ENCODE measurements around the gene TRPC4. TPM values are rescaled to one million over a fixed set of nuclear protein-coding genes. Genes with fewer than 3 reads are reported as not detected.
A peak's percentile ranks its signal among the peaks of the same experiment; 100 is the strongest.

Gene TRPC4
- polyA plus RNA-seq, 1 donor from 2014 or later: 8.8 TPM

- no peaks in the 10 kb centered on the region for H3K9me2 ChIP-seq (ENCODE audit: insufficient read depth, low read length)
- H3K27ac ChIP-seq (ENCODE audit: low read length): no peak overlapping the region
- TF ChIP-seq CTCF (IDR thresholded peaks at IDR 0.05; ENCODE audit: poor library complexity, severe bottlenecking) (no peak), EP300 (conservative IDR thresholded peaks at IDR 0.05; ENCODE audit: poor library complexity, severe bottlenecking) (no peak), TAF1 (IDR thresholded peaks at IDR 0.05; ENCODE audit: low read depth) (no peak), MXI1 (conservative IDR thresholded peaks at IDR 0.05; ENCODE audit: poor library complexity, severe bottlenecking) (no peak), POLR2AphosphoS5 (IDR thresholded peaks at IDR 0.05) (no peak), SMC3 (conservative IDR thresholded peaks at IDR 0.05; ENCODE audit: poor library complexity) (no peak)
- H2AFZ ChIP-seq (ENCODE audit: low read depth, low read length): no peak overlapping the region
- no peaks in the 10 kb centered on the region for H4K20me1 ChIP-seq (ENCODE audit: insufficient read depth)
- no peaks in the 10 kb centered on the region for H3K79me2 ChIP-seq (replicated peaks; ENCODE audit: insufficient read depth, low read length)
- no peaks in the 10 kb centered on the region for H3K36me3 ChIP-seq (ENCODE audit: insufficient read depth, low read length)
- H3K4me2 ChIP-seq (ENCODE audit: low read length): no peak overlapping the region
- no peak overlapping the region for H3K4me3 ChIP-seq (ENCODE audit: low read length)
- no peaks in the 10 kb centered on the region for H3K9me3 ChIP-seq (ENCODE audit: low read length)
- no peak overlapping the region for H3K9ac ChIP-seq (ENCODE audit: low read length)
- no peaks in the 10 kb centered on the region for H3F3A ChIP-seq (ENCODE audit: insufficient read depth, low read length, poor library complexity, severe bottlenecking)
- H3K27me3 ChIP-seq (ENCODE audit: insufficient read depth, low read depth, low read length): no peaks in the 10 kb centered on the region
Observed at GRCh38 chr13:37615276-37615675, 254.3 kb downstream of the TRPC4 start.

GRCh38 chr13:37613638-37614037 is 255.9 kb downstream of the TRPC4 start:
- no peaks in the 10 kb centered on the region for H3K9me2 ChIP-seq (ENCODE audit: insufficient read depth, low read length)
- H3F3A ChIP-seq (ENCODE audit: insufficient read depth, low read length, poor library complexity, severe bottlenecking): no peaks in the 10 kb centered on the region
- no peak overlapping the region for H3K4me3 ChIP-seq (ENCODE audit: low read length)
- H3K4me2 ChIP-seq (ENCODE audit: low read length): peak overlapping the region; percentile 13
- no peaks in the 10 kb centered on the region for H3K36me3 ChIP-seq (ENCODE audit: insufficient read depth, low read length)
- no peak for TF ChIP-seq MXI1 (conservative IDR thresholded peaks at IDR 0.05; ENCODE audit: poor library complexity, severe bottlenecking)
- no peak for TF ChIP-seq REST (IDR thresholded peaks at IDR 0.05; ENCODE audit: borderline replicate concordance)
- no peak for TF ChIP-seq TAF1 (IDR thresholded peaks at IDR 0.05; ENCODE audit: low read depth)
- TF ChIP-seq EZH2 (IDR thresholded peaks at IDR 0.05; ENCODE audit: borderline replicate concordance, insufficient read depth, low read length, poor library complexity, severe bottlenecking): no peak
- no peak overlapping the region for H3K27ac ChIP-seq (ENCODE audit: low read length)
- no peak overlapping the region for H3K9ac ChIP-seq (ENCODE audit: low read length)
- no peaks in the 10 kb centered on the region for H3K27me3 ChIP-seq (ENCODE audit: insufficient read depth, low read depth, low read length)
- no peaks in the 10 kb centered on the region for H4K20me1 ChIP-seq (ENCODE audit: insufficient read depth)
- H2AFZ ChIP-seq (ENCODE audit: low read depth, low read length): no peak overlapping the region
- no peaks in the 10 kb centered on the region for H3K9me3 ChIP-seq (ENCODE audit: low read length)
- H3K79me2 ChIP-seq (replicated peaks; ENCODE audit: insufficient read depth, low read length): no peaks in the 10 kb centered on the region

GRCh38 chr13:37613236-37613635 is 256.3 kb downstream of the TRPC4 start:
- no peak overlapping the region for H2AFZ ChIP-seq (ENCODE audit: low read depth, low read length)
- H3F3A ChIP-seq (ENCODE audit: insufficient read depth, low read length, poor library complexity, severe bottlenecking): no peaks in the 10 kb centered on the region
- H4K20me1 ChIP-seq (ENCODE audit: insufficient read depth): no peaks in the 10 kb centered on the region
- peak overlapping the region; percentile 13 for H3K4me2 ChIP-seq (ENCODE audit: low read length)
- H3K9me2 ChIP-seq (ENCODE audit: insufficient read depth, low read length): no peaks in the 10 kb centered on the region
- H3K4me3 ChIP-seq (ENCODE audit: low read length): no peak overlapping the region
- H3K9me3 ChIP-seq (ENCODE audit: low read length): no peaks in the 10 kb centered on the region
- H3K27ac ChIP-seq (ENCODE audit: low read length): no peak overlapping the region
- H3K79me2 ChIP-seq (replicated peaks; ENCODE audit: insufficient read depth, low read length): no peaks in the 10 kb centered on the region
- no peak overlapping the region for H3K9ac ChIP-seq (ENCODE audit: low read length)
- TF ChIP-seq SMC3 (conservative IDR thresholded peaks at IDR 0.05; ENCODE audit: poor library complexity): no peak
- TF ChIP-seq RAD21 (conservative IDR thresholded peaks at IDR 0.05): no peak
- no peak for TF ChIP-seq CTCF (IDR thresholded peaks at IDR 0.05; ENCODE audit: poor library complexity, severe bottlenecking)
- TF ChIP-seq EP300 (conservative IDR thresholded peaks at IDR 0.05; ENCODE audit: poor library complexity, severe bottlenecking): no peak
- no peak for TF ChIP-seq EZH2 (IDR thresholded peaks at IDR 0.05; ENCODE audit: borderline replicate concordance, insufficient read depth, low read length, poor library complexity, severe bottlenecking)
- TF ChIP-seq MXI1 (conservative IDR thresholded peaks at IDR 0.05; ENCODE audit: poor library complexity, severe bottlenecking): no peak
- no peak for TF ChIP-seq REST (IDR thresholded peaks at IDR 0.05; ENCODE audit: borderline replicate concordance)
- TF ChIP-seq POLR2AphosphoS5 (IDR thresholded peaks at IDR 0.05): no peak
- no peak for TF ChIP-seq TAF1 (IDR thresholded peaks at IDR 0.05; ENCODE audit: low read depth)
- H3K36me3 ChIP-seq (ENCODE audit: insufficient read depth, low read length): no peaks in the 10 kb centered on the region
- no peaks in the 10 kb centered on the region for H3K27me3 ChIP-seq (ENCODE audit: insufficient read depth, low read depth, low read length)
